ENCODE results near the gene MYO5A.

- TF ChIP-seq EZH2phosphoT487 (IDR thresholded peaks at IDR 0.05; ENCODE audit: borderline replicate concordance), result no peak
- no peak for TF ChIP-seq CTCF (IDR thresholded peaks at IDR 0.05 in 2 of 3, conservative IDR thresholded peaks at IDR 0.05 in 1 of 3; ENCODE audit: borderline replicate concordance in 1 of 3, insufficient read depth in 1 of 3, low read depth in 2 of 3, low read length in 2 of 3)
- TF ChIP-seq POLR2AphosphoS5 (IDR thresholded peaks at IDR 0.05; ENCODE audit: low read depth, low read length), result no peak
- no peak for TF ChIP-seq POLR2A (IDR thresholded peaks at IDR 0.05; ENCODE audit: borderline replicate concordance, extremely low read depth, insufficient read depth, insufficient read length)
- TF ChIP-seq ZFX (IDR thresholded peaks at IDR 0.05), result no peak
- TF ChIP-seq RAD21 (IDR thresholded peaks at IDR 0.05; ENCODE audit: low read depth), result no peak
- TF ChIP-seq EZH2 (IDR thresholded peaks at IDR 0.05), result no peak
- no peak for TF ChIP-seq TCF7L2 (IDR thresholded peaks at IDR 0.05; ENCODE audit: borderline replicate concordance, extremely low read depth, insufficient read depth, insufficient read length)
- no peak for TF ChIP-seq SP1 (IDR thresholded peaks at IDR 0.05; ENCODE audit: low read depth)
Measured at GRCh38 chr15:52397118-52397517, 131.6 kb downstream of the MYO5A start.

All from HCT116 (cell line).